ENCODE measurements around the gene GREB1L. TPM values are rescaled to one million over a fixed set of nuclear protein-coding genes. Genes with fewer than 3 reads are reported as not detected.

The GREB1L gene
- total RNA-seq, 1 experiment from 2014 or later, result 75.4 TPM

GRCh38 chr18:21461460-21461859, 219.4 kb downstream of the GREB1L start:
- no peaks in the 10 kb centered on the region for H3K36me3 ChIP-seq (ENCODE audit: control insufficient read depth, insufficient read depth, low read length)
- no peak overlapping the region for H3K27ac Mint-ChIP-seq (ENCODE audit: unreplicated experiment)
- no peaks in the 10 kb centered on the region for H3K27me3 ChIP-seq (replicated peaks; ENCODE audit: control insufficient read depth, insufficient read depth, low read length)
- H3K4me1 ChIP-seq, result no peaks in the 10 kb centered on the region
- H3K9me3 Mint-ChIP-seq (ENCODE audit: unreplicated experiment), result no peaks in the 10 kb centered on the region
- CTCF ChIA-PET, result no interaction called here
- H3K4me1 Mint-ChIP-seq (ENCODE audit: low read depth, unreplicated experiment), result no peaks in the 10 kb centered on the region
- H3K4me3 ChIP-seq (ENCODE audit: low read depth, low read length), result no peak overlapping the region
- POLR2A ChIA-PET, result no interaction called here
- H3K36me3 Mint-ChIP-seq (ENCODE audit: insufficient read depth, unreplicated experiment), result peaks cover 68% of the 10 kb centered on the region
- no peak for DNase-seq
- no peak for TF ChIP-seq CTCF (IDR thresholded peaks at IDR 0.05; ENCODE audit: insufficient read depth in 1 of 2, low read depth in 1 of 2, low read length in 1 of 2, severe bottlenecking in 1 of 2, unreplicated experiment in 1 of 2)
- no peak overlapping the region for H3K4me3 Mint-ChIP-seq (ENCODE audit: unreplicated experiment)
- no peaks in the 10 kb centered on the region for H3K9me3 ChIP-seq
- intact Hi-C loops (cut with micrococcal nuclease; ENCODE audit: unreplicated experiment), result no loop called here
- no TSS peak for BruUV-seq (replicated peaks)
- no peaks in the 10 kb centered on the region for H3K27me3 Mint-ChIP-seq (ENCODE audit: insufficient read depth, unreplicated experiment)

GRCh38 chr18:21463718-21464117, 221.7 kb downstream of the GREB1L start:
- intact Hi-C loops (cut with micrococcal nuclease; ENCODE audit: unreplicated experiment), result no loop called here
- Histone ChIP-seq H3K36me3 (ENCODE audit: control insufficient read depth, insufficient read depth, low read length) (no peaks in the 10 kb centered on the region), H3K27me3 (replicated peaks; ENCODE audit: control insufficient read depth, insufficient read depth, low read length) (no peaks in the 10 kb centered on the region), H3K9me3 (no peaks in the 10 kb centered on the region), H3K4me3 (ENCODE audit: low read depth, low read length) (no peak overlapping the region), H3K4me1 (no peaks in the 10 kb centered on the region)
- no peaks in the 10 kb centered on the region for H3K4me1 Mint-ChIP-seq (ENCODE audit: low read depth, unreplicated experiment)
- no peak for TF ChIP-seq CTCF (IDR thresholded peaks at IDR 0.05; ENCODE audit: insufficient read depth in 1 of 2, low read depth in 1 of 2, low read length in 1 of 2, severe bottlenecking in 1 of 2, unreplicated experiment in 1 of 2)
- H3K27ac Mint-ChIP-seq (ENCODE audit: unreplicated experiment), result no peak overlapping the region
- peaks cover 63% of the 10 kb centered on the region for H3K36me3 Mint-ChIP-seq (ENCODE audit: insufficient read depth, unreplicated experiment)
- no peaks in the 10 kb centered on the region for H3K27me3 Mint-ChIP-seq (ENCODE audit: insufficient read depth, unreplicated experiment)
- no peak overlapping the region for H3K4me3 Mint-ChIP-seq (ENCODE audit: unreplicated experiment)
- no TSS peak for BruUV-seq (replicated peaks)
- POLR2A ChIA-PET, result no interaction called here
- DNase-seq, result no peak
- H3K9me3 Mint-ChIP-seq (ENCODE audit: unreplicated experiment), result no peaks in the 10 kb centered on the region
- CTCF ChIA-PET, result no interaction called here

GRCh38 chr18:21468514-21469164, 226.6 kb downstream of the GREB1L start:
- Histone ChIP-seq H3K4me3 (ENCODE audit: low read depth, low read length) (no peak overlapping the region), H3K27me3 (replicated peaks; ENCODE audit: control insufficient read depth, insufficient read depth, low read length) (no peaks in the 10 kb centered on the region), H3K9me3 (no peaks in the 10 kb centered on the region), H3K4me1 (no peaks in the 10 kb centered on the region), H3K36me3 (ENCODE audit: control insufficient read depth, insufficient read depth, low read length) (no peaks in the 10 kb centered on the region)
- H3K4me1 Mint-ChIP-seq (ENCODE audit: low read depth, unreplicated experiment), result no peaks in the 10 kb centered on the region
- peaks cover 11% of the 10 kb centered on the region for H3K9me3 Mint-ChIP-seq (ENCODE audit: unreplicated experiment)
- H3K36me3 Mint-ChIP-seq (ENCODE audit: insufficient read depth, unreplicated experiment), result peaks cover 49% of the 10 kb centered on the region
- BruUV-seq (replicated peaks), result no TSS peak
- H3K27ac Mint-ChIP-seq (ENCODE audit: unreplicated experiment), result no peak overlapping the region
- intact Hi-C loops (cut with micrococcal nuclease; ENCODE audit: unreplicated experiment), result no loop called here
- H3K27me3 Mint-ChIP-seq (ENCODE audit: insufficient read depth, unreplicated experiment), result no peaks in the 10 kb centered on the region
- POLR2A ChIA-PET, result no interaction called here
- no peak overlapping the region for H3K4me3 Mint-ChIP-seq (ENCODE audit: unreplicated experiment)
- DNase-seq, result no peak
- TF ChIP-seq CTCF (IDR thresholded peaks at IDR 0.05; ENCODE audit: insufficient read depth in 1 of 2, low read depth in 1 of 2, low read length in 1 of 2, severe bottlenecking in 1 of 2, unreplicated experiment in 1 of 2), result no peak
- CTCF ChIA-PET, result no interaction called here

Measured in Caco-2 (cell line).